ENCODE data around the gene AMPD3.

DNA sequence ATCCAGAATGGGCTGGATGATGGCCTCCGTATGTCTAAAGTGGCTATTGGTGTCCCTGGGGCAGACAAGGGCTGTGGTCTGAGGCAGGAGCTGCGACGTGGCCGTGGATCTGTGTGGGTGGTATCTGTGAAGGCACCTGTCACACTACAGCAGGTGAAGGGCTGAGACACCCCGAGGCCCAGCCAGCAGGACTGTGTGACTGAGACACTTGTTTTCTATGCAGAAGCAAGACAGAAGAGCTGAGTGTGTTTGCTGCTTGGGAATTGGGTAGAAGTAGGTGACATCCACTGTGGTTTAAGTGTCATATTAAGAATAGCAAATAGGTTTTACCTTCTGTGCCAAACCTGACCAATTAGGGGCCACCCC, 35.0 kb downstream of the AMPD3 start:
- TF ChIP-seq, protein P1, sequence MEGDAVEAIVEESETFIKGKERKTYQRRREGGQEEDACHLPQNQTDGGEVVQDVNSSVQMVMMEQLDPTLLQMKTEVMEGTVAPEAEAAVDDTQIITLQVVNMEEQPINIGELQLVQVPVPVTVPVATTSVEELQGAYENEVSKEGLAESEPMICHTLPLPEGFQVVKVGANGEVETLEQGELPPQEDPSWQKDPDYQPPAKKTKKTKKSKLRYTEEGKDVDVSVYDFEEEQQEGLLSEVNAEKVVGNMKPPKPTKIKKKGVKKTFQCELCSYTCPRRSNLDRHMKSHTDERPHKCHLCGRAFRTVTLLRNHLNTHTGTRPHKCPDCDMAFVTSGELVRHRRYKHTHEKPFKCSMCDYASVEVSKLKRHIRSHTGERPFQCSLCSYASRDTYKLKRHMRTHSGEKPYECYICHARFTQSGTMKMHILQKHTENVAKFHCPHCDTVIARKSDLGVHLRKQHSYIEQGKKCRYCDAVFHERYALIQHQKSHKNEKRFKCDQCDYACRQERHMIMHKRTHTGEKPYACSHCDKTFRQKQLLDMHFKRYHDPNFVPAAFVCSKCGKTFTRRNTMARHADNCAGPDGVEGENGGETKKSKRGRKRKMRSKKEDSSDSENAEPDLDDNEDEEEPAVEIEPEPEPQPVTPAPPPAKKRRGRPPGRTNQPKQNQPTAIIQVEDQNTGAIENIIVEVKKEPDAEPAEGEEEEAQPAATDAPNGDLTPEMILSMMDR (IDR thresholded peaks at IDR 0.05; ENCODE audit: poor library complexity, severe bottlenecking) = no peak
- no peak for TF ChIP-seq POLR2AphosphoS5 (IDR thresholded peaks at IDR 0.05)
- no peak for TF ChIP-seq EZH2 (IDR thresholded peaks at IDR 0.05; ENCODE audit: borderline replicate concordance, insufficient read depth, low read length, poor library complexity, severe bottlenecking)
- TF ChIP-seq EP300 (conservative IDR thresholded peaks at IDR 0.05; ENCODE audit: poor library complexity, severe bottlenecking) = no peak
- no peak for TF ChIP-seq TAF1 (IDR thresholded peaks at IDR 0.05; ENCODE audit: low read depth)
- TF ChIP-seq RAD21 (conservative IDR thresholded peaks at IDR 0.05) = no peak
- TF ChIP-seq MXI1 (conservative IDR thresholded peaks at IDR 0.05; ENCODE audit: poor library complexity, severe bottlenecking) = no peak
- TF ChIP-seq, protein P2, sequence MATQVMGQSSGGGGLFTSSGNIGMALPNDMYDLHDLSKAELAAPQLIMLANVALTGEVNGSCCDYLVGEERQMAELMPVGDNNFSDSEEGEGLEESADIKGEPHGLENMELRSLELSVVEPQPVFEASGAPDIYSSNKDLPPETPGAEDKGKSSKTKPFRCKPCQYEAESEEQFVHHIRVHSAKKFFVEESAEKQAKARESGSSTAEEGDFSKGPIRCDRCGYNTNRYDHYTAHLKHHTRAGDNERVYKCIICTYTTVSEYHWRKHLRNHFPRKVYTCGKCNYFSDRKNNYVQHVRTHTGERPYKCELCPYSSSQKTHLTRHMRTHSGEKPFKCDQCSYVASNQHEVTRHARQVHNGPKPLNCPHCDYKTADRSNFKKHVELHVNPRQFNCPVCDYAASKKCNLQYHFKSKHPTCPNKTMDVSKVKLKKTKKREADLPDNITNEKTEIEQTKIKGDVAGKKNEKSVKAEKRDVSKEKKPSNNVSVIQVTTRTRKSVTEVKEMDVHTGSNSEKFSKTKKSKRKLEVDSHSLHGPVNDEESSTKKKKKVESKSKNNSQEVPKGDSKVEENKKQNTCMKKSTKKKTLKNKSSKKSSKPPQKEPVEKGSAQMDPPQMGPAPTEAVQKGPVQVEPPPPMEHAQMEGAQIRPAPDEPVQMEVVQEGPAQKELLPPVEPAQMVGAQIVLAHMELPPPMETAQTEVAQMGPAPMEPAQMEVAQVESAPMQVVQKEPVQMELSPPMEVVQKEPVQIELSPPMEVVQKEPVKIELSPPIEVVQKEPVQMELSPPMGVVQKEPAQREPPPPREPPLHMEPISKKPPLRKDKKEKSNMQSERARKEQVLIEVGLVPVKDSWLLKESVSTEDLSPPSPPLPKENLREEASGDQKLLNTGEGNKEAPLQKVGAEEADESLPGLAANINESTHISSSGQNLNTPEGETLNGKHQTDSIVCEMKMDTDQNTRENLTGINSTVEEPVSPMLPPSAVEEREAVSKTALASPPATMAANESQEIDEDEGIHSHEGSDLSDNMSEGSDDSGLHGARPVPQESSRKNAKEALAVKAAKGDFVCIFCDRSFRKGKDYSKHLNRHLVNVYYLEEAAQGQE (IDR thresholded peaks at IDR 0.05; ENCODE audit: borderline replicate concordance) = no peak
- no peak for TF ChIP-seq SMC3 (conservative IDR thresholded peaks at IDR 0.05; ENCODE audit: poor library complexity)

All from neural cell (in vitro differentiated cells).